Muscle of back (tissue), 10 donors: ENCODE results near the gene RGS3. TPM values are rescaled to one million over a fixed set of nuclear protein-coding genes. Genes with fewer than 3 reads are reported as not detected.

Source experiments
- polyA plus RNA-seq, 10 donors: library from polyadenylated mRNA; unstranded; fragments of 120-200 nt; gene quantifications; one replicate each; pipeline ENCODE4 v1.2.1, GENCODE V29; 2013; ENCODE audit not compliant: insufficient read length in 10 of 10

Gene RGS3
- polyA plus RNA-seq, 10 donors = 34.8 to 61.2 (median 50.0) TPM

Other genes with a start within 250 kb of the RGS3 start
- 10 to 100 TPM; 17.1 to 25.3 (median 20.2) TPM for gene FKBP15, start 242.4 kb upstream of the RGS3 start, polyA plus RNA-seq
- 10 to 100 TPM in 7 of 10 donors, 1 to 10 TPM in 3; 6.7 to 13.2 (median 10.6) TPM for gene SLC31A1, start 242.2 kb upstream of the RGS3 start, polyA plus RNA-seq
- 10 to 100 TPM; 18.8 to 39.3 (median 23.1) TPM for gene CDC26, start 188.2 kb upstream of the RGS3 start, polyA plus RNA-seq
- gene PRPF4, start 188.1 kb upstream of the RGS3 start, polyA plus RNA-seq = 10 to 100 TPM; 15.8 to 23.7 (median 19.4) TPM
- gene RNF183, start 160.4 kb upstream of the RGS3 start, polyA plus RNA-seq = under 1 TPM in 3 of 10 donors, not detected in 7; 0.12 to 0.18 (median 0.13) TPM
- gene WDR31, start 123.5 kb upstream of the RGS3 start, polyA plus RNA-seq = 1 to 10 TPM; 1.3 to 3.1 (median 2.3) TPM
- gene BSPRY, start 114.2 kb upstream of the RGS3 start, polyA plus RNA-seq = under 1 TPM; 0.32 to 0.94 (median 0.48) TPM
- 1 to 10 TPM; 3.0 to 6.0 (median 4.6) TPM for gene HDHD3, start 86.7 kb upstream of the RGS3 start, polyA plus RNA-seq
- gene ALAD, start 62.4 kb upstream of the RGS3 start, polyA plus RNA-seq = 10 to 100 TPM; 15.1 to 24.8 (median 20.5) TPM
- 10 to 100 TPM; 41.2 to 55.9 (median 45.2) TPM for gene POLE3, start 53.1 kb upstream of the RGS3 start, polyA plus RNA-seq
- gene C9orf43, start 53.0 kb upstream of the RGS3 start, polyA plus RNA-seq = under 1 TPM; 0.19 to 0.60 (median 0.35) TPM